ENCODE data around the gene NTNG1.

Gene NTNG1

GRCh38 chr1:107525961-107526360 lies 385.1 kb downstream of the NTNG1 start:
- Histone ChIP-seq H3K36me3 (ENCODE audit: control insufficient read depth in 1 of 2, insufficient read depth in 2 of 2, low read length in 2 of 2) (no peaks in the 10 kb centered on the region), H3K27me3 (ENCODE audit: control insufficient read depth in 1 of 2, insufficient read depth in 2 of 2, low read length in 2 of 2) (no peaks in the 10 kb centered on the region), H3K9ac (ENCODE audit: low read depth in 1 of 2, low read length in 2 of 2) (no peak overlapping the region), H3K4me1 (ENCODE audit: control insufficient read depth in 1 of 2, insufficient read depth in 2 of 2, low read length in 2 of 2) (no peaks in the 10 kb centered on the region), H3K4me3 (ENCODE audit: low read depth in 1 of 2, low read length in 2 of 2) (no peak overlapping the region), H3K27ac (ENCODE audit: low read depth, low read length) (no peak overlapping the region), H3K9me3 (ENCODE audit: control insufficient read depth in 1 of 2, low read length in 2 of 2) (no peaks in the 10 kb centered on the region)

- H3K9me3 ChIP-seq (ENCODE audit: control insufficient read depth in 1 of 2, low read length in 2 of 2): no peaks in the 10 kb centered on the region
- H3K9ac ChIP-seq (ENCODE audit: low read depth in 1 of 2, low read length in 2 of 2): no peak overlapping the region
- H3K4me3 ChIP-seq (ENCODE audit: low read depth in 1 of 2, low read length in 2 of 2): no peak overlapping the region
- no peak overlapping the region for H3K27ac ChIP-seq (ENCODE audit: low read depth, low read length)
- no peaks in the 10 kb centered on the region for H3K36me3 ChIP-seq (ENCODE audit: control insufficient read depth in 1 of 2, insufficient read depth in 2 of 2, low read length in 2 of 2)
- H3K27me3 ChIP-seq (ENCODE audit: control insufficient read depth in 1 of 2, insufficient read depth in 2 of 2, low read length in 2 of 2): no peaks in the 10 kb centered on the region
- H3K4me1 ChIP-seq (ENCODE audit: control insufficient read depth in 1 of 2, insufficient read depth in 2 of 2, low read length in 2 of 2): no peaks in the 10 kb centered on the region
Observed at GRCh38 chr1:107526524-107527198, 385.8 kb downstream of the NTNG1 start.

DNA sequence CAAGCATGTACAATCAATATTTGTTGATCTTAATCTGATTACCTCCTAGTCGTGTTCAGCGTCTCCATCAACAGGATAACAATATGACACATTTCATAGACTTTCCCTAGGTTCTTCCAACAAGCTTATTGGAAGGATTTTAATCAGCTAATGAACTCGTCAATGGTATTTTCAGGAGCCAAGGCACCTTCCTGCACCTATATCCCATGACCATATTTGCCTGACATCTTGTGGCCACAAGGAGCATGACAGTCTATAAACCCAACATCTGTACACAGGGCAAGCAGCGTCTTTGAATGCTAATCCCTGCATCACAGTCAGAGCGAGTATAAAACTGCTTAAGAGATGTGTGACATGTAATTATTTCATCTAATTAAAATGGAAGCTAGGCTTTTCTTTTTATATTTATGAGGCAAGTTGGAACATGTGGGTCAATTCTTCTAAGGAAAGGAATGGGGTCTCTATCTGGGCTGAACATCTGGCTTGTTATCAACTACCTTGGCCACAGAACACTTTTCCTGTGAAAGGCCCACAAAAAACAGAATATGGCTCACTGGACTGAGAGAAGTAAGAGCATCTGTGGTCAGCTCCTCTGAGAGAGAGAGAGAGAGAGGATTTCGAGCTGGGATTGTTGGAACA lies 388.8 kb downstream of the NTNG1 start:
- Histone ChIP-seq H3K36me3 (ENCODE audit: control insufficient read depth in 1 of 2, insufficient read depth in 2 of 2, low read length in 2 of 2) (no peaks in the 10 kb centered on the region), H3K9ac (ENCODE audit: low read depth in 1 of 2, low read length in 2 of 2) (no peak overlapping the region), H3K9me3 (ENCODE audit: control insufficient read depth in 1 of 2, low read length in 2 of 2) (no peaks in the 10 kb centered on the region), H3K4me3 (ENCODE audit: low read depth in 1 of 2, low read length in 2 of 2) (no peak overlapping the region), H3K27ac (ENCODE audit: low read depth, low read length) (no peak overlapping the region), H3K27me3 (ENCODE audit: control insufficient read depth in 1 of 2, insufficient read depth in 2 of 2, low read length in 2 of 2) (no peaks in the 10 kb centered on the region), H3K4me1 (ENCODE audit: control insufficient read depth in 1 of 2, insufficient read depth in 2 of 2, low read length in 2 of 2) (peaks cover 0 to 7% of the 10 kb centered on the region in 2 donors)

- peaks cover under 1 to 8% of the 10 kb centered on the region in 2 donors for H3K4me1 ChIP-seq (ENCODE audit: control insufficient read depth in 1 of 2, insufficient read depth in 2 of 2, low read length in 2 of 2)
Observed at GRCh38 chr1:107530543-107530942, 389.7 kb downstream of the NTNG1 start.

DNA sequence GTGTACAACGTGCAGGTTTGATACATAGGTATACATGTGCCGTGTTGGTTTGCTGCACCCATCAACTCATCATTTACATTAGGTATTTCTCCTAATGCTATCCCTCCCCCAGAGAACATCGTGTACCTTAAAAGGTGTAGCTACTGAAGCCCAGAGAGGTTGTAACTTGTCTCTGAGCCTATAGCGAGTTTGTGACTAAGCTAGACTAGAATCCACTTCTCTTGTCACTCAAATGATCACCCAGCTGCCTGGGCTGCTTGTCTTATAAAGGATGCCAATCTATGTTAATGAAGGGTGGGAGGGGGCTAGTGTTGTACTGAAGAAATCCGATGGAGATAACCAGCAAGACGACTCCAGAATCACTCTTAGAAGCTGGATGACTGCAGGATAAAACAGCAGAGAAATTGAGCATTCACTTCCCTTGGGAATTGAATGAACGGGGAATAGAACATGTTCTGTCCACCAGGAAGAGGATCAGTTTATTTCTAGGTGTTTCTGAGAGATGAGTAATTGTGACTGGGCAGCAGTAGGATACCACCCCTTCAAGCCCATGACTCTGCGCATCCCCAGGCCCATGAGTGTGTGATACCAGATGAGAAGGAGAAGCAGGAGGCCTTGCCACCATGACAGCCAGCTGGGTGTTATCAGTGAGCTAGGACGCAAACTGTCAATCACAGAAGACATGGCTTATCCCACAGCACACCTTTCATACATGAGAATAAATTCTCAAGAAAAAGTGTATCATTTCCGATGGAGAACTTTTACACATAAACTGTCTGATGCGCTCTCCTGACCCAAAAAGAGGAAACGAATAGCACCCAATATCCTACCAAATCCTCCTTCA lies 390.4 kb downstream of the NTNG1 start:
- Histone ChIP-seq H3K27me3 (ENCODE audit: control insufficient read depth in 1 of 2, insufficient read depth in 2 of 2, low read length in 2 of 2) (no peaks in the 10 kb centered on the region), H3K36me3 (ENCODE audit: control insufficient read depth in 1 of 2, insufficient read depth in 2 of 2, low read length in 2 of 2) (no peaks in the 10 kb centered on the region), H3K4me3 (ENCODE audit: low read depth in 1 of 2, low read length in 2 of 2) (no peak overlapping the region), H3K27ac (ENCODE audit: low read depth, low read length) (no peak overlapping the region), H3K9ac (ENCODE audit: low read depth in 1 of 2, low read length in 2 of 2) (no peak overlapping the region), H3K4me1 (ENCODE audit: control insufficient read depth in 1 of 2, insufficient read depth in 2 of 2, low read length in 2 of 2) (peaks cover 8 to 15% of the 10 kb centered on the region in 2 donors), H3K9me3 (ENCODE audit: control insufficient read depth in 1 of 2, low read length in 2 of 2) (no peaks in the 10 kb centered on the region)

More at GRCh38 chr1:107530543-107530942, 389.7 kb downstream of the NTNG1 start:
- H3K27me3 ChIP-seq (ENCODE audit: control insufficient read depth in 1 of 2, insufficient read depth in 2 of 2, low read length in 2 of 2): no peaks in the 10 kb centered on the region
- no peak overlapping the region for H3K4me3 ChIP-seq (ENCODE audit: low read depth in 1 of 2, low read length in 2 of 2)
- H3K9ac ChIP-seq (ENCODE audit: low read depth in 1 of 2, low read length in 2 of 2): no peak overlapping the region
- no peaks in the 10 kb centered on the region for H3K36me3 ChIP-seq (ENCODE audit: control insufficient read depth in 1 of 2, insufficient read depth in 2 of 2, low read length in 2 of 2)
- no peaks in the 10 kb centered on the region for H3K9me3 ChIP-seq (ENCODE audit: control insufficient read depth in 1 of 2, low read length in 2 of 2)
- no peak overlapping the region for H3K27ac ChIP-seq (ENCODE audit: low read depth, low read length)

DNA sequence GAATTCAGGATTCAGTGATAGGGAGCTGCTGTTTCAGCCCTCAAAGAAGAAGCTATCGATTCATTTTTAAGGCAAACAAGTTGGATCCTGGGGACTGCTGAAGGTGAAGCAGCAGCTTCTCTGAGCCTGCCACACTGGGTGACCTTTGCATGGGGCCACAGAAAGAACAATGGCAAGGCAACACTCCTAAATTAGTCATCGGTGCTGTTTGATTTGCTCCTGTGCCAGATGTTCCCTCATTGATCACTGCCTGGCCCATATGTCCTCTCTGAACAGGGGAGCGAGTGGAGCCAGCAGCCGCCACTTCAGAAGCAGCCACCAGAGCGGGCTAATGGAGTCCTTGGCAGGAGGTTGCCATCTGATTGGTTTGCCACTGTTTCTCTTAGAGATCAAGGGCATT lies 391.5 kb downstream of the NTNG1 start:
- H3K27ac ChIP-seq (ENCODE audit: low read depth, low read length): no peak overlapping the region
- H3K9ac ChIP-seq (ENCODE audit: low read depth in 1 of 2, low read length in 2 of 2): no peak overlapping the region
- no peak overlapping the region for H3K4me3 ChIP-seq (ENCODE audit: low read depth in 1 of 2, low read length in 2 of 2)

More for the DNA sequence above, 391.5 kb downstream of the NTNG1 start:
- no peaks in the 10 kb centered on the region for H3K36me3 ChIP-seq (ENCODE audit: control insufficient read depth in 1 of 2, insufficient read depth in 2 of 2, low read length in 2 of 2)
- H3K9me3 ChIP-seq (ENCODE audit: control insufficient read depth in 1 of 2, low read length in 2 of 2): no peaks in the 10 kb centered on the region
- peaks cover 8 to 15% of the 10 kb centered on the region in 2 donors for H3K4me1 ChIP-seq (ENCODE audit: control insufficient read depth in 1 of 2, insufficient read depth in 2 of 2, low read length in 2 of 2)
- no peaks in the 10 kb centered on the region for H3K27me3 ChIP-seq (ENCODE audit: control insufficient read depth in 1 of 2, insufficient read depth in 2 of 2, low read length in 2 of 2)
